GM12891 (cell line): Measurements from ENCODE around the gene NABP1.

Source experiments
- DNase-seq: peaks from one replicate; pipeline ENCODE4 v3.0.0; 2011; ENCODE audit warnings: low spot score; ENCODE audit not compliant: insufficient read length
- FAIRE-seq: peaks from 2 replicates; lab custom pipeline; 2011; peaks lifted over from hg19 to GRCh38; lab: Jason Lieb, UNC
- PAX5 ChIP-seq: IDR thresholded peaks from 2 replicates; pipeline ENCODE4 v1.6.1; 2011; ENCODE audit warnings: low read length, moderate library complexity, mild to moderate bottlenecking; ENCODE audit not compliant: insufficient read depth, severe bottlenecking
- POLR2A ChIP-seq: IDR thresholded peaks from 2 replicates; pipeline ENCODE4 v1.6.1; 2011; ENCODE audit warnings: low read depth, low read length, control low read depth
- POLR2AphosphoS5 ChIP-seq: IDR thresholded peaks from 2 replicates; pipeline ENCODE4 v1.6.1; 2011; ENCODE audit warnings: low read depth, low read length, control low read depth
- POU2F2 ChIP-seq: IDR thresholded peaks from 2 replicates; pipeline ENCODE4 v1.6.1; 2011; ENCODE audit warnings: low read depth, mild to moderate bottlenecking, control low read depth, low read length, moderate library complexity
- SPI1 ChIP-seq: IDR thresholded peaks from 2 replicates; pipeline ENCODE4 v1.6.1; 2011; ENCODE audit warnings: low read depth, low read length, control low read depth
- TAF1 ChIP-seq: IDR thresholded peaks from 2 replicates; pipeline ENCODE4 v1.6.1; 2011; ENCODE audit warnings: low read depth, low read length, control low read depth

Gene NABP1

GRCh38 chr2:191691898-191692297, 14.0 kb downstream of the NABP1 start:
- DNase-seq (no peak), FAIRE-seq (no peak)
- TF ChIP-seq POLR2AphosphoS5: no peak
- no peak for TF ChIP-seq POLR2A
- no peak for TF ChIP-seq PAX5
- no peak for TF ChIP-seq POU2F2
- no peak for TF ChIP-seq TAF1

- no peak for FAIRE-seq
- TF ChIP-seq PAX5 (no peak), SPI1 (no peak), TAF1 (no peak), POU2F2 (no peak), POLR2AphosphoS5 (no peak), POLR2A (no peak)
- no peak for DNase-seq
These were observed 14.7 kb downstream of the NABP1 start for GRCh38 chr2:191692502-191693115.

GRCh38 chr2:191693166-191693565, 15.2 kb downstream of the NABP1 start:
- no peak for DNase-seq

GRCh38 chr2:191693778-191694177, 15.8 kb downstream of the NABP1 start:
- FAIRE-seq: peak; percentile 75
- no peak for DNase-seq
- TF ChIP-seq TAF1: no peak
- no peak for TF ChIP-seq POLR2A
- TF ChIP-seq PAX5: no peak
- no peak for TF ChIP-seq POLR2AphosphoS5
- TF ChIP-seq SPI1: no peak
- TF ChIP-seq POU2F2: no peak

More at GRCh38 chr2:191693166-191693565, 15.2 kb downstream of the NABP1 start:
- TF ChIP-seq POLR2AphosphoS5 (no peak), TAF1 (no peak), POLR2A (no peak), POU2F2 (no peak), SPI1 (no peak), PAX5 (no peak)
- FAIRE-seq: no peak

- no peak for TF ChIP-seq TAF1
- TF ChIP-seq SPI1: no peak
- no peak for TF ChIP-seq PAX5
- TF ChIP-seq POLR2AphosphoS5: no peak
- no peak for TF ChIP-seq POLR2A
- no peak for TF ChIP-seq POU2F2
- FAIRE-seq (peak; percentile 26), DNase-seq (no peak)
These were observed 18.1 kb downstream of the NABP1 start for GRCh38 chr2:191696001-191696400.

GRCh38 chr2:191696966-191697365, 19.0 kb downstream of the NABP1 start:
- DNase-seq (no peak), FAIRE-seq (no peak)
- TF ChIP-seq POLR2AphosphoS5 (no peak), PAX5 (no peak), POLR2A (no peak), POU2F2 (no peak), TAF1 (no peak)

GRCh38 chr2:191697870-191698269, 19.9 kb downstream of the NABP1 start:
- TF ChIP-seq PAX5 (no peak), SPI1 (no peak), POLR2A (no peak), POU2F2 (no peak), POLR2AphosphoS5 (no peak), TAF1 (no peak)
- FAIRE-seq (no peak), DNase-seq (no peak)

GRCh38 chr2:191699341-191699945, 21.5 kb downstream of the NABP1 start:
- no peak for DNase-seq
- FAIRE-seq: peak; percentile 96
- TF ChIP-seq POLR2A (no peak), TAF1 (no peak), POU2F2 (no peak), SPI1 (no peak), PAX5 (no peak), POLR2AphosphoS5 (no peak)

- DNase-seq: no peak
- TF ChIP-seq POLR2A (no peak), SPI1 (no peak), TAF1 (no peak), PAX5 (no peak), POU2F2 (no peak), POLR2AphosphoS5 (no peak)
- no peak for FAIRE-seq
These were observed 23.1 kb downstream of the NABP1 start for GRCh38 chr2:191701029-191701428.

- no peak for TF ChIP-seq POLR2AphosphoS5
- TF ChIP-seq SPI1: no peak
- no peak for TF ChIP-seq POLR2A
- TF ChIP-seq PAX5: no peak
- no peak for TF ChIP-seq POU2F2
- no peak for TF ChIP-seq TAF1
- DNase-seq (no peak), FAIRE-seq (no peak)
These were observed 23.8 kb downstream of the NABP1 start for GRCh38 chr2:191701696-191702095.
